A673 (cell line): Measurements from ENCODE around the gene CASQ1. TPM values are rescaled to one million over a fixed set of nuclear protein-coding genes. Genes with fewer than 3 reads are reported as not detected.

Experiments
- BruUV-seq: library from RNA; stranded (reverse); fragments of 400-500 nt; replicated peaks from 2 replicates; lab custom pipeline; 2021; lab: Mats Ljungman, UMichigan
- CTCF ChIA-PET: fragments of 300-600 bp; sonication (Branson Sonifier 250); formaldehyde crosslinking; loops from one replicate; lab custom pipeline; 2022; ENCODE audit warnings: antibody characterized with exemption; lab: Charles Lee
- POLR2A ChIA-PET: fragments of 300-600 bp; sonication (Branson Sonifier 250); formaldehyde crosslinking; loops from one replicate; lab custom pipeline; 2022; ENCODE audit warnings: antibody characterized with exemption; ENCODE audit not compliant: low non-redundant PET; lab: Charles Lee
- DNase-seq: peaks from one replicate; pipeline ENCODE4 v3.0.0-alpha.2; 2015; ENCODE audit warnings: low spot score
- H3K27ac ChIP-seq: fragments of 200-600 bp; sonication (generic); 2 replicates; pipeline ENCODE4 v1.5.1; 2016; ENCODE audit warnings: mixed run types, low read depth, mild to moderate bottlenecking, mixed read lengths, antibody characterized with exemption, low read length; ENCODE audit not compliant: poor library complexity, severe bottlenecking
- H3K27me3 ChIP-seq: fragments of 200-600 bp; sonication (generic); replicated peaks from 2 replicates; pipeline ENCODE4 v1.6.1; 2017; ENCODE audit warnings: mixed run types, low read depth, mild to moderate bottlenecking, mixed read lengths, antibody characterized with exemption, low read length; ENCODE audit not compliant: insufficient read depth, poor library complexity
- H3K36me3 ChIP-seq: fragments of 200-600 bp; sonication (generic); 2 replicates; pipeline ENCODE4 v1.6.1; 2016; ENCODE audit warnings: mixed run types, mild to moderate bottlenecking, mixed read lengths, antibody characterized with exemption, low read length; ENCODE audit not compliant: insufficient read depth, poor library complexity, severe bottlenecking
- H3K4me1 ChIP-seq: fragments of 200-600 bp; sonication (generic); 2 replicates; pipeline ENCODE4 v1.6.1; 2017; ENCODE audit warnings: mixed run types, mild to moderate bottlenecking, mixed read lengths, antibody characterized with exemption, low read length; ENCODE audit not compliant: insufficient read depth, poor library complexity, severe bottlenecking
- H3K4me3 ChIP-seq: fragments of 200-600 bp; sonication (generic); 2 replicates; pipeline ENCODE4 v1.5.1; 2016; ENCODE audit warnings: low read depth, mixed run types, mild to moderate bottlenecking, mixed read lengths, low read length; ENCODE audit not compliant: poor library complexity, severe bottlenecking
- H3K9me3 ChIP-seq: fragments of 200-600 bp; sonication (generic); 2 replicates; pipeline ENCODE4 v1.6.1; 2016; ENCODE audit warnings: mixed run types, low read depth, mild to moderate bottlenecking, mixed read lengths, antibody characterized with exemption, low read length; ENCODE audit not compliant: poor library complexity, severe bottlenecking
- EZH2 ChIP-seq: fragments of 200-600 bp; sonication (generic); IDR thresholded peaks from 2 replicates; pipeline ENCODE4 v1.6.1; 2017; ENCODE audit warnings: borderline replicate concordance, low read depth, mild to moderate bottlenecking, mixed read lengths, antibody characterized with exemption, low read length; ENCODE audit not compliant: poor library complexity, severe bottlenecking
- intact Hi-C: fragments of 100-400 bp; cut with micrococcal nuclease; formaldehyde crosslinking; loops from one replicate; pipeline ENCODE4 v1.10.0; 2022; ENCODE audit not compliant: unreplicated experiment
- total RNA-seq: library from RNA; stranded (reverse); gene quantifications from 2 replicates; pipeline ENCODE4 v1.2.3, GENCODE V29; 2021
- TF ChIP-seq, protein P1 (sequence below): fragments of 300-800, 200-600 bp; sonication (generic); conservative IDR thresholded peaks from 2 replicates; pipeline ENCODE4 v1.5.1; 2017; ENCODE audit warnings: low read depth, mild to moderate bottlenecking, antibody characterized with exemption, low read length, moderate library complexity, mixed read lengths

Gene CASQ1
- total RNA-seq, 1 experiment from 2014 or later, result not detected

DNA sequence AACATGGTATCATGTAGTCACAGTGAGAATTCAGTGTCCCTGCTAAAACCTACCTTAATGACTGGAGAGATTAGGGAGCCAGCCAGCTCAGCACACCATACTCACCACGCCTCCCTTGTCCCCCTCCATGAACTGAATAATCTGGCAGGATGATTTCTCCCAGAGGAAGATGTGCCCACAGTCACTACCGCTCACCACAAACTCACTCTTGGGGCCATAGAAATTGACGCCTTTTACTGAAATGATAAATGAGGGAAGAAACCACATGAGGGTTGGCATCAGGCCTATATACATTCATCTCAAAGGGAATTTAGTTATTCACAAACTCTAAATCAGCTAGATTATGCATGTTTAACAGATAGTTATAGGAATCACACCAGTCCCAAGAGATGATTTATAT lies 32.2 kb downstream of the CASQ1 start:
- Histone ChIP-seq H3K4me1 (no peaks in the 10 kb centered on the region), H3K27me3 (no peaks in the 10 kb centered on the region), H3K4me3 (no peak overlapping the region), H3K27ac (no peak overlapping the region), H3K9me3 (no peaks in the 10 kb centered on the region), H3K36me3 (peaks cover 89% of the 10 kb centered on the region)
- BruUV-seq, result no TSS peak
- intact Hi-C loops, result no loop called here
- TF ChIP-seq EZH2, result no peak
- TF ChIP-seq, protein P1, sequence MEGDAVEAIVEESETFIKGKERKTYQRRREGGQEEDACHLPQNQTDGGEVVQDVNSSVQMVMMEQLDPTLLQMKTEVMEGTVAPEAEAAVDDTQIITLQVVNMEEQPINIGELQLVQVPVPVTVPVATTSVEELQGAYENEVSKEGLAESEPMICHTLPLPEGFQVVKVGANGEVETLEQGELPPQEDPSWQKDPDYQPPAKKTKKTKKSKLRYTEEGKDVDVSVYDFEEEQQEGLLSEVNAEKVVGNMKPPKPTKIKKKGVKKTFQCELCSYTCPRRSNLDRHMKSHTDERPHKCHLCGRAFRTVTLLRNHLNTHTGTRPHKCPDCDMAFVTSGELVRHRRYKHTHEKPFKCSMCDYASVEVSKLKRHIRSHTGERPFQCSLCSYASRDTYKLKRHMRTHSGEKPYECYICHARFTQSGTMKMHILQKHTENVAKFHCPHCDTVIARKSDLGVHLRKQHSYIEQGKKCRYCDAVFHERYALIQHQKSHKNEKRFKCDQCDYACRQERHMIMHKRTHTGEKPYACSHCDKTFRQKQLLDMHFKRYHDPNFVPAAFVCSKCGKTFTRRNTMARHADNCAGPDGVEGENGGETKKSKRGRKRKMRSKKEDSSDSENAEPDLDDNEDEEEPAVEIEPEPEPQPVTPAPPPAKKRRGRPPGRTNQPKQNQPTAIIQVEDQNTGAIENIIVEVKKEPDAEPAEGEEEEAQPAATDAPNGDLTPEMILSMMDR, result no peak
- no peak for DNase-seq
- POLR2A ChIA-PET, result no interaction called here
- CTCF ChIA-PET, result no interaction called here

GRCh38 chr1:160224606-160225005 lies 34.2 kb downstream of the CASQ1 start:
- intact Hi-C loops, result no loop called here
- TF ChIP-seq, protein P1, result no peak
- TF ChIP-seq EZH2, result no peak
- BruUV-seq, result no TSS peak
- Histone ChIP-seq H3K27me3 (no peaks in the 10 kb centered on the region), H3K9me3 (no peaks in the 10 kb centered on the region), H3K4me3 (no peak overlapping the region), H3K4me1 (no peaks in the 10 kb centered on the region), H3K27ac (no peak overlapping the region), H3K36me3 (peaks cover 84% of the 10 kb centered on the region)
- no peak for DNase-seq
- ChIA-PET CTCF (no interaction called here), POLR2A (no interaction called here)

GRCh38 chr1:160225345-160225744 lies 35.0 kb downstream of the CASQ1 start:
- no peaks in the 10 kb centered on the region for H3K4me1 ChIP-seq
- intact Hi-C loops, result no loop called here
- DNase-seq, result no peak
- H3K27ac ChIP-seq, result no peak overlapping the region
- no peaks in the 10 kb centered on the region for H3K27me3 ChIP-seq
- POLR2A ChIA-PET, result no interaction called here
- TF ChIP-seq EZH2, result no peak
- TF ChIP-seq, protein P1, result no peak
- no peak overlapping the region for H3K4me3 ChIP-seq
- H3K9me3 ChIP-seq, result no peaks in the 10 kb centered on the region
- CTCF ChIA-PET, result interaction anchor here (0.8 kb wide), 1 partner anchor 27 kb away, joined by 3 read pairs; no protein-coding TSS in a partner anchor
- no TSS peak for BruUV-seq
- peaks cover 83% of the 10 kb centered on the region for H3K36me3 ChIP-seq
